Fibroblast of skin of scalp (primary cell): ENCODE results near the gene SEMA4C.

Experiments used
- DNase-seq: peaks from one replicate; pipeline ENCODE4 v3.0.0-alpha.2; 2013

Gene SEMA4C

GRCh38 chr2:96817882-96818281 lies 52.0 kb downstream of the SEMA4C start:
- DNase-seq: no peak

GRCh38 chr2:96816836-96817702 lies 52.8 kb downstream of the SEMA4C start:
- no peak for DNase-seq

GRCh38 chr2:96816127-96816835 lies 53.6 kb downstream of the SEMA4C start, which contains the start of gene CNNM3:
TSS of gene CNNM3 (plus strand) at chr2:96816268. CDS start at chr2:96816278, 10 bp downstream.
- DNase-seq: peak; percentile 91

DNA sequence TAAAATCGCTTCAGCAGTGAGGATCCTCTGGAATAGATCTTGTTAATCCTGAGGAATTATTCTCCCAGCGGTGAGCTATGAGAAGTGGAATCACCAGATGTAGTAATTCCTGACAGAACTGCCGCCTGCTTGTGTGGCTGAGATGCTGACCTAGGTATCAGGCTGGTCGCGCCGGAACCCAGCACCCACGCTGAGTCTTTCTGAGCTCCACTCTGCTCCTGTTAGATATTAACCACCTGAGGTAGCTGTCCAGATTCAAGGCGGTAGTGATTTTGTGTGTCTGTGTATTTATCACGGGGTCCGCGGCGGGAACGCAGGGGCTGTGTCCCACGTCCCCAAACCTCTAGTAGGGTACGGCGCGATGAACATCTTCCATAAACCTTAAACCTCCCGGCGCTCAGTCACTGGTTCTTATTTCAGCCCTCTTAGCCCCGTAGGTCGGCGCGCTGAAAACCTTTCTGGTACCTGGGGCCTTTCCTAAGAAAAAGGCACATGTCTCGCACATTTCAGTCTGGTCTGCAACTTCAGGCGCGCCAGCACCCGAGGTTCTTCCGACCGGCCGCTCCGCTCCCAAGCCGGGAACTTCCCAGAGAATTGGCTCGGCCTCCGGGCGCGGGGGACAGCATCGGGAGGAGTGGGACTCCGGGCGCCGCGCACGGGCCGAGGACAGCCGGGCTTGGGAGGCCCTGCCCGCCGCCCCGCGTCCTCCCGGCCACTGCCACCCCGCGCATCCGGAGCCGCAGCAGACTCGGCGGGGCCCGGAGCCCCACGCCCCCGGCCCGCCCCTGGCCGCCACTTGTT lies 54.4 kb downstream of the SEMA4C start:
- DNase-seq: peak; percentile 11

DNA sequence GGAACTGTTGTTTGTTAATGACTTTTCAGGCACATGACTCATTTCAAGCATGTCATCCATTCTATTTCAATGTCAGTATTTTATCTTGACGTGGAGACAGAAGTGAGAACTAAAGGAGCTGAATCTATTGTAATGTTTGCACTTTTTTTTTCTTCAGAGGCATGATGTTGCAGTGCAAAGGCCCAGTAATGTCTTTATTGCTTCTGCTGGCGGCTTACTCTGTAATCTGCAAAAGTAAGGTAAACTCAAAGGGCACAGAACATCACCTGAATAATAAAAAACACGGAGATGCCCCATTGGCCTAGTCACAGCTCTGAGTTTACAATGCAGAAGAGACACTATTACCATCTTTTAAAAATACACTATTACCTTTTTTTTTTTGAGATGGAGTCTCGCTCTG lies 56.2 kb downstream of the SEMA4C start:
- DNase-seq: no peak

DNA sequence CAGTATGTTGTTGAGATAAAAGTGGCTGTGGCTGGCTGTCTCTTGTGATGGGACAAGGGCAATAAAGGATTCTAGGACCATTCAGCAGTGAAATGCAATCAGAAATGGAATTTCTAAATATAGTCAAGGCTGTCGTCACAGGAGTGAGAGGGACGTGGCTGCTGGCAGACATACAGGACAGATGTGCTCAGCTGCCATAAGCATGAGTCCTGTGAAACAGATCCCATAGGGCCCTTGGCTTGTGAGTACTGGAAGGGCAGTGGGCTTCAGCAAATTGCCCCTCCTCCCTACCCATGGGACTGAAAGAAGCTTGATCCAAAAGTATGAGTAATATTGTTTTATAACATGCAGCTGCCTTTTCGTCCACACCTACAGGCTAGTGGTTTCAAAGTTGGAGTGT lies 58.0 kb downstream of the SEMA4C start:
- peak; percentile 63 for DNase-seq

DNA sequence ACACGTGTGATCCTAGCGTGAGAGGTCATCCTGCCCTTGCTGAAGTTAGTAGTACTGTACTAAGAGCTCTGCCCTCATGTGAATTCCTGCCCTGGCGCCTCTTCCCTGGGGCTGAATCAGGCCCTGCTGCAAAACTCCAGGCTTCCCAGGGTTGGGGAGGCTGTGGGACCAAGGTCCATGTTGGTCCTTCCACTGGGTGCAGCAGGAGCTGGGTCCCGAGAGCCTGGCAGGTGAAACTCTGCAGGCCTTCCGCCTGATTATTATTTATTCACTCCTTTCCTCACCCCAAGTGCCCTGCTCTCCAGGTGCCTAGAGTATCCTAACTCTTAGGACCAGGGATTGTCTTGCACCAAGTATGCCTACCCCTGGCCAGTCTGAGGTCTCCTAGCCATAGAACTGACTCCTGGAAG lies 59.1 kb downstream of the SEMA4C start:
- no peak for DNase-seq

GRCh38 chr2:96809951-96810782 lies 59.7 kb downstream of the SEMA4C start:
- no peak for DNase-seq
